GM20000 (cell line): ENCODE measurements around the gene TYROBP.

ENCODE experiments used
- DNase-seq: peaks from one replicate; pipeline ENCODE4 v3.0.0; 2012; ENCODE audit warnings: low spot score
- CTCF ChIP-seq: IDR thresholded peaks from 2 replicates; pipeline ENCODE4 v1.5.1; 2012; ENCODE audit warnings: mild to moderate bottlenecking, control low read depth; ENCODE audit errors: extremely low read depth, missing control alignments

Gene TYROBP

DNA sequence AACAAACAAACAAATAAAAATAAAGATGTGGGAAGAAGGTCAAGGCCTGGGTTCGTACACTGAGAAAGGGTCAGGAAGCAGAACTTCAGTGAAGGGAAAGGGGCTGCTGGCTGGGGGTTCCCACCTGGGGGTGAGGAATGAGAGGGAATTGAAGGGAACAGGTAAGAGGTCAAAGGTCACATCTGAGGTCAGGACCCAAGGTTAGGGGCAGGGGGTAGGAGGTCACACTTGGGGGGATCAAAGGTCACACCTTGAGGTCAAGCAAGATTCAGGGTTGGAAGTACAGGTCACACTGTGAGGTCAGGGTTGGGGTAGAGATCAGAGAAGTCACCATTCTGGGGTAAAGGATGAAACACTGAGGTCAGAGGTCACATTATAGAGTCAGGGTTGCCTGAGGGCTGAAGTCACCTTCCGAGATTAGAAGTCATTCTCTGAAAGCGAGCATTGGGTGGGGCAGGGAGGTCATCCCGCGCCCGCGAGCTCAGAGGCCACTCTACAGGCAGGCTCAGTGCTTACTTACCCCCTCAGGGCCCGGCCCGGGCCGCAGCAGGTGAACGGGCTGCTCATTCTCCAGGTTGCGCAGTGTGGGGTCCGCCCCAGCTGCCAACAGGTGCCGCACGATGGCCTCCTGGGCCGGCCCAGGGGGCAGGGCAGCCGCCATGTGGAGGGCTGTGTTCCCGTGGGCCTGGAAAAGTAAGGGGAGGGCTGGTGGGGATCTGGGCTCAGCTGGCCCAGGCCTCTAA is 18.6 kb downstream of the TYROBP start:
- no peak for DNase-seq
- TF ChIP-seq CTCF: no peak

- TF ChIP-seq CTCF: no peak
- DNase-seq: no peak
These were observed 19.7 kb downstream of the TYROBP start for GRCh38 chr19:35888398-35888797.

DNA sequence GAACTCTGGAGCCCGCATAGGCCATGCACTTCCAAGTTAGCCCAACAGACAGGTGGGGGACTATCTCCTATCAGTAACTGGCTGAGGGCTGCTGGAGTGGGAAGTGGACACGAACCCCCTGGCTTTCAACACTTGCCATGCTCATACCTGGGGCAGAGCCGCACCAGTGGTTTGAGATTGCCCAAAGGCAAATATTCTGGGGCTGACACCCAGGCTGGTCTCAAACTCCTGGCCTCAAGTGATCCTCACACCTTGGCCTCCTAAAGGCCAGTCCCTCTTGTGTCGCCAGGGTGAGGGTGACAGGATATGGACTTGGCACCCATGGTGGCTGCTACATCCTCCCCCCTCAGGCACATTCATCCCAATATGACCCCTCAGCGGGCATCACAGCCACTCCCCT is 20.9 kb downstream of the TYROBP start:
- DNase-seq: no peak
- TF ChIP-seq CTCF: no peak

- no peak for DNase-seq
- TF ChIP-seq CTCF: no peak
These were observed 22.2 kb downstream of the TYROBP start for GRCh38 chr19:35885904-35886303.

GRCh38 chr19:35885225-35885738 is 22.8 kb downstream of the TYROBP start:
- no peak for DNase-seq
- no peak for TF ChIP-seq CTCF

GRCh38 chr19:35883882-35884281 is 24.2 kb downstream of the TYROBP start:
- no peak for TF ChIP-seq CTCF
- no peak for DNase-seq

DNA sequence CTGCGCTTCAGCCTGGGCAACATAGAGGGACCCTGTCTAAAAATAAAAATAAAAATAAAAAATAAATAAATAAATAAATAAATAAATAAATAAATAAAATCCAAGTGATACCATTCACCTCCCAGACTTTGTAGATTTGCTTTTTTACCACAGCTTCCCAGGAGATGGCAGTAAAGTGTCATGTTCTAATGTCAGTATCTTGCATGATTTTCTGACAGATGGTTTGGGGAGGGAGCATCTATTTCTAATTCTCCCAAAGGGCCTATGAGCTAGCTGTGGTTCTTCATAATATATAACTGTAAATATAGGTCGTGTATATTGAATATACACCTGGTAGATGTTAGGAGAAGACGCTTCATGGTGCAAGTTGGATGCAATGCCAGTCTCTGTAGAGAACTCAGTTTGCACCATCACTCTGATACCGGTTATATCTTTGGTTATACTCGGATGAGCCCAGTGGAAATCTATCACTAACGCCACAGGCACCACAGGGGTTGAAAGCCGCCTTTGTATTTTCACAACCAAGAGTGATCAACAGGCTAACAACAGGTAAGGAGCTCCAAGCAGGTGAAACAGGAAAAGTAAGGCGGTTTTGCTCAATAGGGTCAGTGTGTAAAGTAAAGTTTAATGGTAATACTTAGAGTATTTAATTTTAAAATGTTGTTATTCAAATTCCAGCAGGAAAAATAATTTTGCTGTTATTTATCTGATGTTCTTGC is 25.8 kb downstream of the TYROBP start:
- peak; percentile 76 for DNase-seq
- peak; percentile 12 for TF ChIP-seq CTCF
